HG03064 (cell line): ENCODE results near the gene PAQR9.
A peak's percentile ranks its signal among the peaks of the same experiment; 100 is the strongest.
"Not testable (repeated sequence)": the region's sequence is repeated elsewhere in the genome, so short reads cannot be mapped to it uniquely, and the experiment has no call there.

Experiments
- ATAC-seq: cut with Tn5 transposase; IDR thresholded peaks from one replicate; pipeline ENCODE4 v1.9.1; 2021; ENCODE audit warnings: low read depth; ENCODE audit not compliant: unreplicated experiment

Gene PAQR9, protein sequence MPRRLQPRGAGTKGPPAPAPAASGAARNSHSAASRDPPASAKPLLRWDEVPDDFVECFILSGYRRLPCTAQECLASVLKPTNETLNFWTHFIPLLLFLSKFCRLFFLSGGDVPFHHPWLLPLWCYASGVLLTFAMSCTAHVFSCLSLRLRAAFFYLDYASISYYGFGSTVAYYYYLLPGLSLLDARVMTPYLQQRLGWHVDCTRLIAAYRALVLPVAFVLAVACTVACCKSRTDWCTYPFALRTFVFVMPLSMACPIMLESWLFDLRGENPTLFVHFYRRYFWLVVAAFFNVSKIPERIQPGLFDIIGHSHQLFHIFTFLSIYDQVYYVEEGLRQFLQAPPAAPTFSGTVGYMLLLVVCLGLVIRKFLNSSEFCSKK

DNA sequence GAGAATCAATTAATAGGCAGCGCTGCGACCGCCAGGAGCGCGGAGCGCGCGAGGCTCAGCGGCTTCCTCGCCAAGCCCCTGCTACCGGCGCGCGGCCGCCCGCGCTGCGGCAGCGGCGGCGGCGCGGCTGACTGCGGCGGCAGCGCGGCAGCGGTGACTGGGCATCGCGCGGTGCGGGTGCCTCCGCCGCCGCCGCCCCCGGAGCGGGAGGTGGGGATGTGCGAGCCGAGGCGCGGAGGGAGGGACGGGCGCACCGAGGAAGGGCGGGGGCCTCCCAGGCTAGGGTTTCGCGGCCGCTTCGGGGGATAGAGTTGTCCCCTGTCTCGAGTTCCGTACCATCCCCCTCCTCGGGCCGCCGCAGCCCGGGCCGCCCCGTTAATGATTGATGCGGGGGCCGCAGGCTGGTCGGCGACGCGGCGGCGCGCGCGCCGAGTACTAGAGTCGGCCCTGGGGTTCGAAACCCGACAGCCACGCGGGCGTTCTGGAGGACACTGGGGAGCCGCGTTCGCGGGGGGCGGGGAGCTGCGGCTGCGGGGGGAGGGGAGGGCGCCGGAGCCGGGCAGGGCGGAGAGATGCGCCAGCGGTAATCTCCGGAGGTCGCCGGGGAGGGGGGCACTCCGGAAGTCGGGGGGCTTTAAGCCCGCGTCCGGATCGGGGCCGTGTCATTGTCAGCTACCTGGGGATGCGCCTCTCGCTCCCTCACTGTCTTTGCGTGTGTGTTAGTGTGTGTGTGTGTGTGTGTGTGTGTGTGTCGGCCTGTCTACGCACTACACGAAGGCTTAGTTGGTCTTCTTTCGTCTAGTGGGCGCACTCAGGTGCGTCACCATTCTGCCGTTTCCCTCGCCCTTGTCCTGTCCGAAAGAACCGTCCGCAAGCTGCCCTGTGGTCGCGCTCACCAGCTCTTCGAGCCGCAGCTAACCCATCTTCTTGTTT, at the start of gene PAQR9:
TSS of gene PAQR9 (minus strand) at position 159 of the 933 bp plus-strand sequence. CDS start 338 bp downstream, outside the sequence.
- no peak for ATAC-seq

DNA sequence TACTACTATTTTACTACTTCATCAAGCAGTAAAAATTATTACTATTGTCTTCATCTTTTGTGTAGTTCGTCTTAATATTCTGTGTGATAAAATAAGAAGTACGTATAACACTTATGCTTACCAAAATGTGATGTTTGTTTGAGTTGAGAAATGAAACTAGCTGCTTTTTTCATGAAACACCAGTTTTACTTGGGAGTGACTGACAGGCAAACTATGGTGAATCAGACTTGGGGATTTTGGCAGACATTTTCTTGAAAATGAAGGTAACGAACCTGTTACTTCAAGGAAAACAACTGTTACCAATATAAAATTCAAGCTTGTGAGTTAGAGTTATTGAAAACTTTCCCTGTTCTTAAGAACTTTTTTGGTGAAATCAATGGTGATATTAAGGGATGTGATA, 48.2 kb upstream of the PAQR9 start:
- no peak for ATAC-seq

DNA sequence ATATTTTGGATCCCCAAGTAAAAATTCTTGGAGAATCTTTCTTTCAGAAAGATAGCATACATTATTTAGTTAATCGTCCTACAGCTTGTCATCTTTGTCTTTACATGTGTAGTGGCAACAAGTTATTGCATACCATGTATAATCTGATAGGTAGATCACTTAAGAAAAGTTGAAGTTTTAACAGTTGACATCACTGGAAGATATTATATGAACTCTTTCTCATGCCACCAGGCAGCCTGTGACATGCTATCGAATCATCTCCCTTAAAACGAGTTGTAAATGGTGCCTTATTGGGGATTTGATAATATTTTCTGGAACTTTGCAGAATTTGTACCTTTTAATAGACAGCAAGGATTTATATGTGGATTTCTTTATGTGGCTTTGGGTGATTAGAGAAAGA, 46.5 kb upstream of the PAQR9 start:
- no peak for ATAC-seq

DNA sequence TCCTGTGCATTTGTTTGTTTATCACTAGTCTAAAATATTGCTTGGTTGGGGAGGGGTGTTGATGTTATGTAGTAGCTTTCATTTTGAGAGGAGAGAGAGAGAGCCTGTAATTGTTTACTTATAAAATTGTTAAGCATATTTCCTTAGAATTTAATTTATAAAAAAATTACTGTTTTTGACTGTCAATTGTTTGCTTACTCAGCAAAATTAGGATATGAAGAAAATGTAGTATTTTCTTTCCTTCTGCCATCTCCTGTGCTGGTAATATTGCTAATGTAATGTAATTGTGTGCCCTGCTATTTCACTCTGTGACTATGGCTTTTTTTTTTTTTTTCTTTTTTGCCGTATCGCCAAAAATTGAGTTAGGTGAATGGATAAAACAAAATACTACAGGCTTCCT, 41.3 kb upstream of the PAQR9 start:
- ATAC-seq = no peak

DNA sequence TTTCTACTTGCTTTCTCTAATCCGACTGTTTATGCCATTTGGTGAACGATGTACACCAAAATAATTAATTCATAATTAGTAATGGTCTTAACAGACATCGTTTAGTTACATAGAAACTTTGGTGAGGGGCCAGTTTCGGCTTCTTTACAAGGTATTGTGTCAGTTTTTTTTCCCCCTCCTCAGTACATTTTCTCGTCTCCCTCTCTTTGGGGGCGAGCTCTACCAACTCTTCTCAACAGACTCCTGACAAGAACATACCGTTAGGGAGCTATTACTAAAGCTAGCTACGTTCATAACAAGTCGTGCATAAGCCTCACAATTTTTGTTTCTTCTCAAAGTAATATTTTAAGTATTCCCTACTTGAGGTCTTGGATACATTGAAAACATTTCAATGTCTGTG, 39.3 kb upstream of the PAQR9 start:
- no peak for ATAC-seq

DNA sequence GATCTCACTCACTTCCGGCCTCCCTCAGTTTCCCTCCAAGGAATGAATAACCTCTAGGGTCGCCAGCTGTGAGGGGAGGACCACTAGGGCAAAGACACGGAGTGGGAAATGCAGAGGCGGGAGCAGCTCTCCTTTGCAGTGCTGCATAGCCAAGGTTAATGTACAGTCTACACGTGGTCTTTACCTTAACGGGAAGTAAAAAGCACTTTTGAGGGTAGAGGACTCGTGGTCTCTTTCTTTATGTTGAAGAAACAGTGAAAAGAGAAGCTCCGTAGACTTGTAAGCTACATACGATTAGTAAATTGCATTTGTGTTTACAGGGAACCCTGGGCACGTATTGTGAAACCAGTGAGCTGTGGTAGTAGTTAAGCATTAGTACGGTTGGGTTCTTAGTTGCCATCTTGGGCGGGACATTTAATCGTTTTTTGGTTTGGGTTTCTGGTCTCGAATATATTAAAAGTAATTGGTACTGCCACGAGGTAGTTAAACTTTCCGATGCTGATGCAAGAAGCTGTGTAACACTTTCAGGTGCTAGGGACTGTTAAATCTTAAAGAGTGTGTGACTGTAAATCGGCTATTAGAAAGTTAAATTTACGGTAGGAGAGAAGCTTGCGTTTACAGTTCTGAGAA, 38.7 kb upstream of the PAQR9 start:
- ATAC-seq = peak; percentile 30

DNA sequence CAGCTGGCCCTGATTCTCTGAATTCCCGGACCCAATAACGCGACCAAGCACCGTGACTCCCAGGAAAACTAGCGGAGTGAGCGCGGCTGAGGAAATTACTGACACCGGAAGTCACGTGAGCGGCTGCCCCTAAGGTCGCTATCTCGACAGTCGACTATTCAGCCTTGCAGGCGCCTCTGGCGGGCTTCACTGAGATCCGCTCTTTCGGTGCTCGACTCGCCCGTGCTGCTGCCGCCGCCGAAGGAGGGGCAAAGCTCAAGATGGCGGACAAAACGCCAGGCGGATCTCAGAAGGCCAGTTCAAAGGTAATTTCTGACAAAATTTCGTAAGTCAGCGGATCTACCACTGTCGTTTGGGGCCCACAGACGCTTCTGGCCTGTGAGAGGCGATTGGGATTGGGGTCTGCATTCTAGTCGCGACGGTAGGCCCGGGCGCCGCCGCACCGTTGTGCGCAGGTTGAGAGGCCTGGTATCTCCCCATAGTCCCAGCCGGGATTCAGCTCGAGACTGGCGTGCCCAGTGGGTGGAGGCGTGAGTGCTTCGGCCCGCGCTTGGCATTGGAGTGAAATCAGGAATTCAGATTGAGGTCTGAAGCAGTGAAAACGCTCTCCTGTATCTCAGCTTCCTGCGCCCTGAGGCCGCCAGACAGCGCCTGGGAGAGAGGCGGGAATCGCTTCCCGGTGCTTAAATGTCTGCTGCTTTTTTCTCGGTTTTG, 38.1 kb upstream of the PAQR9 start, which contains the start of gene U2SURP:
TSS of gene U2SURP (plus strand) at position 202 of the 714 bp plus-strand sequence. CDS start at position 261, 59 bp downstream.
- peak; percentile 86 for ATAC-seq

DNA sequence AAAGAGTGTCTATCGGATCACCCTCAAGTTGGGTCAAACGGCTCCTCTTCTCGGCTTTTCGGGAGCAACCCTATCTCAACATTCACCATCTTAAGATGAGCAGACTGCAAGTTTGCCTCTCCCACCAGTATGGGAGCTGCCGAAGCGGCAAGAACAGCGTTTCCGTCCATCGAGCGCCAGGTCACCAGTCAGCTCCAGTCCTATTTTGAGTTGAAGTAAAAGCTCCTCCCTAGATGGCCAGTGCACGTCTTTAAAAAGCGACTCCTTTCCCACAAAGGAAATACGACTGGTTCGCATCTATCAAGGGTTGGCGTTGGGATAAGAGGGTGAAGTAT, 37.5 kb upstream of the PAQR9 start:
- peak; percentile 64 for ATAC-seq

DNA sequence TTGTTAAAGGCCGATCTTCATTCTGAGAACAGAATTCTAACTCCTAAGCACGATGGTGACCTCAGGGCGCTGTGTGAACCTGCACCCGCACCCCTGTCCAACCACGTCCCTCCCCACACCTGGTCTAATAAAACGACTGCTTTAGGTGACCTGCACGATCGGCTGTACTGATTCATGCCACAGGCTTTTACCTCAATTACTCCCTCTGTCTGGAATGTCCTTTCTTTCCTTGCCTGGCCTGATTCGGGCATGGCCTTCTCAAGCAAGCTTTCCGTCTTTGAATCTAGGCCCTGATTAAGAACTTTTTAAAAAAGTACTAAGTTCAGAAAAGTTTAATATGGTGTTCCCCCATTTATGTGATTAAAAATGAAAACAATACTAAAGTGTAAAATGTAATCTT, 37.1 kb upstream of the PAQR9 start:
- no peak for ATAC-seq

DNA sequence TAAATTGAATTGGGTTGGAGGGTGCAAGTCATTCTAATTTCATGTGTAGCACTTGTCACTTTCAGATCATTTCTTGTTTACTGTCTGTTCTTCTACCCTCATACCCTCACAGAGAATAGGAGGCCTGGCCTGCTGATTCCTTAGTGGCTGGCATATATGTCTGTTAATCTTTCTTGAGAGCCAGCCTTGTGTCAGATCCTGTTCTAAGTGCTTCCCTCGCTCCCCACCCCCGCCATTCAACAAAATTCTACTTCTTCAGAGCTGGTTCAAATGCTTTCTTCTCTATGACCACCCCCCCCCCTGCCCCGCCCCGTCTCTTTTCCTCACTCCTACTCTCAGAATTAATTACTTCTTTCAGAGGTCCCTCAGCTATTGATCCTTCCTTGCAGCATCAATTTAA, 36.4 kb upstream of the PAQR9 start:
- no peak for ATAC-seq

DNA sequence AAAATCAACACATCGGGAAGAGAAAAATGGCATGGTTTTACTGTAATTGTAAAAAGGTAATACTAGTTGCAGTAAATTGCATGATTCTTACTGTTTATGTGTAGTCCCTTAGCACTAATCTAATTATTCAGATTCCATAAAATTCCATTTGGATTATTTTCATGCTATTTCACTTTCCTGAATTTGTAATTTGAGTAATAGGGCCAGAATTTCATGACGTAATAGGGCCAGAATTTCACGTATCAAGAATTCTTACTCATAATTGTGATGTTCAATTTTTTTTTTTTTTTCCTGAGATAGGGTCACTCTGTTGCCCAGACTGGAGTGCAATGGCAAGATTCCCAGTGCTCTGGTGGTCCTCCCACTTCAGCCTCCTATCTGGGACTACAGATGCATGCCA, 35.0 kb upstream of the PAQR9 start:
- no peak for ATAC-seq

DNA sequence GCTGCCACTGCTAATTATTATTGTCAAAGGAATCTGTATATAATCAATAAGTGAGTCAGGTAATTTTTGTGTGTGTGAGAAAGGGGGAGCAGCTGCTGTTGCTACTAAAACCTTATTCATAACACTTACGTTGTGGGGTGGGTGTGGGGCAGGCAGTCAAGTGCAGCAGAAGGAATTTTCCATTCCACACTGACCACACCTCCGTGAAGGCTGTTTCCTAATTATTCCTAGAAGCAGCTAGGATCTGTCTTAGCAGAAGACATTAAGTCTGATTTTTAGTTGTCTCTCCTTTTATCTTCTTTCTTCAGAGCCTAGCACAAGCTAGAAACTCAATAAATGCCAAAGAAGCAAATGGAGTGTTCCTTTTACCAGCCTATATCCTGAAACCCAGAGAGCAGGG, 33.9 kb upstream of the PAQR9 start:
- no peak for ATAC-seq

DNA sequence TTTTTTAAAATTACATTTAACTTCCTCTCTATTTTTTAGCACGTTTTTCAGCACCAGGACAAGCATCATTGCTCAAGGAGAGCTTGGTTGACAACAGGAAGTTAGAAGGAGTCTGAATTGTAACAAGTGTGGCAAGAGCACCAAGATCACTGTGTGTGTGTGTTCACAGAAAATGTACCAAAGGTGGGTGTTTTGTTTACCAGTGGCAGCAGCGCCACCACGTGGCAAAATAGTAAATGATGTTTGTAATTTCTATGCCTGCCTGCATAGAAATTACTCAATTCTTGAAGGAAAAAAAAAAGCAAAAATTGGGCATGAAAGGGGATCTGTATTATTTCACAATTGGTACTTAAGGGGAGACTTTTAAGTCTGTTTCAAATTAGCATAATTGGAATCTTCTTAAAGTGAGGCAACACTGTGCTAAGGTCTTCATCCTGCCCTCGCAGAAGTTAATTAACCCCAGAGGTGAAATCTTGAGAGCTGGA, 30.5 kb upstream of the PAQR9 start:
- ATAC-seq = no peak

DNA sequence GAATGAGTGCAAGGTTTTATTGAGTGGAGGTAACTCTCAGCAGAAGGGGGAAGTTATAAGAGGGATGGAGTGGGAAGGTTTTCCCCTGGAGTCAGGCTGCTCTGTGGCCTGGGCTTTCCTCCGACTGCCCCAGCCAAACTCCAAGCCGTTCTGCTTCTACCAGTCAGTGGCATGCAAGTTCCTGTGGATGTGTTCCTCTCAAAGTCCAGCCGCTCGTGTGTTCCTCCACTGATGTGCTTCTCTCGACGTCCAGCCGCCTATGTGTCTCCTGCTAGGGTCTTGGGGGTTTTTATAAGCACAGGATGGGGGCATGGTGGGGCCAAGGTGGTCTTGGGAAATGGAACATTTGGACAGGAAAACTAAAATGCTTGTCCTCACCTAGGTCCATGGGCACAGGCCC, 28.8 kb upstream of the PAQR9 start:
- ATAC-seq = no peak

DNA sequence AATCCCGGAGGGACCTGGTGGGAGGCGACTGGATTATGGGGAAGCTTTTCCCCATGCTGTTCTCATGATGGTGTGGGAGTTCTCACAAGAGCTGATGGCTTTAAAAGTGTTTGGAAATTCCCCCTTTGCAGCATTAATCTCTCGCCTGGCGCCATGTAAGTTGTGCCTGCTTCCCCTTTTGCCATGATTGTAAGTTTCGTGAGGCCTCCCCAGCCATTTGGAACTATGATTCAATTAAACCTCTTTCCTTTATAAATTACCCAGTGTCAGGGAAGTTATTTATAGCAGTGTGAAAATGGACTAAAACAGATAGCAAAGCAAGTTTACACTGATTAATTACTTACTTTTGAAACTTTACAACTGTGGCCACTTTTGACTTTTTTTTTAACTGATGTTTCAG, 27.2 kb upstream of the PAQR9 start:
- no peak for ATAC-seq

DNA sequence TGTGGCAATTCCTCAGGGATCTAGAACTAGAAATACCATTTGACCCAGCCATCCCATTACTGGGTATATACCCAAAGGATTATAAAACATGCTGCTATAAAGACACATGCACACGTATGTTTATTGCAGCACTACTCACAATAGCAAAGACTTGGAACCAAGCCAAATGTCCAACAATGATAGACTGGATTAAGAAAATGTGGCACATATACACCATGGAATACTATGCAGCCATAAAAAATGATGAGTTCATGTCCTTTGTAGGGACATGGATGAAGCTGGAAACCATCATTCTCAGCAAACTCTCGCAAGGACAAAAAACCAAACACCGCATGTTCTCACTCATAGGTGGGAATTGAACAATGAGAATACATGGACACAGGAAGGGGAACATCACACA, 25.4 kb upstream of the PAQR9 start:
- not testable (repeated sequence) for ATAC-seq

DNA sequence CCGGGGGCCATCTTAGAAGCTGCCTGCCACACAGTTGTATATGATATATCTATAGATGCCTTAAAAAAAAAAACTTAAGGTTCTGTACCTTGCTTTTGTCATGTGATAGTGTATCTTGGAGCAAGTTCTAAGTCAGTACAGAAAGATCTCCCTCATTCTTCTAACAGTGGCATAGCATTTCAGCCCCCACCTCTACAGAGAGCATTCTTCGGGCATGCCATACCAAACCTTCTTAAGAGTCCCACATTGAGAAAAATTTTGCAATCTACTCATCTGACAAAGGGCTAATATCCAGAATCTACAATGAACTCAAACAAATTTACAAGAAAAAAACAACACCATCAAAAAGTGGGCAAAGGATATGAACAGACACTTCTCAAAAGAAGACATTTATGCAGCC, 24.7 kb upstream of the PAQR9 start:
- not testable (repeated sequence) for ATAC-seq

DNA sequence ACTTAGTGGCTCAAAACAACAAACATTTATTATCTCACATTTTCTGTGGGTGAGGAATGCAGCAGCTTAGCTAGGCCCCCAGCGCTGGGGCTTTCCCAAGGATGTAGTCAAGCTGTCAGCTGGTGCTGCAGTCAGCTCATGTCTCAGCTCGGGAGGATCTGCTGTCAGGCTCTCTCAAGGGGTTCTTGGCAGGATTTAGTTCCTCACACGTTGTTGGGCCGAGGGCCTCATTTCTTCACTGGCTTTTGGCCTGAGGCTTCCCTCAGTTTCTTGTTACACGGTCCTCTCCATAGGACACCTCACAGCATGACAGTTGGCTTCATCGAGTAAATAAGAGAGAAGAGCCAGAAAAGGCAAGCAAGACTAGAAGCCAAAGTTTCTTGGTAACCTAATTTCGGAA, 24.2 kb upstream of the PAQR9 start:
- ATAC-seq = peak; percentile 79

DNA sequence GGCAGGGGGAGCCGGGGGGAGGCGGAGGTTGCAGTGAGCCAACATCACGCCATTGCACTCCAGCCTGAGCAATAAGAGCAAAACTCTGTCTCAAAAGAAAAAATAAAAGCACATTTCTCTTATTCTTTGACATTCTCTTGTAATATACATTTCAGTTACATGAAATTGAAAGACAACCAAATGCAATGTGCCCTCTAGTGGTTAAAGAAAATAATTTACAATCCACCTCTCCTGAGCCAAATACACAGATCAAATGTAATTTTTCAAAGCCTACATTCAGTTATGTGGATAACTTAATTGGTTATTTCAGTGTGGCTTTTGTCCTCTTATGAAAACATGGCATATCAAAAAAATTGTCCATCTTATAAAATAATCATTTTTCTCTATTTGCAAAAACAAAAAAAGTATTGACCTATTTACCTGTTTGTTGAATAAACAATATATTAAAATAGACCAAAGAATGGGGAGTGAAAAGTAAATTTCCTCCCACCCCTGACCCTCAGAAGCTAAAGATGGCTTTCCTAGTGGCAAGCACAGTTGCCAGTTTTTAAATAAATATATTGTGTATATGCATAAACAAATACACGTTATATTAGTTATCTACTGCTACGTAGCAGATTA, 23.7 kb upstream of the PAQR9 start:
- no peak for ATAC-seq

DNA sequence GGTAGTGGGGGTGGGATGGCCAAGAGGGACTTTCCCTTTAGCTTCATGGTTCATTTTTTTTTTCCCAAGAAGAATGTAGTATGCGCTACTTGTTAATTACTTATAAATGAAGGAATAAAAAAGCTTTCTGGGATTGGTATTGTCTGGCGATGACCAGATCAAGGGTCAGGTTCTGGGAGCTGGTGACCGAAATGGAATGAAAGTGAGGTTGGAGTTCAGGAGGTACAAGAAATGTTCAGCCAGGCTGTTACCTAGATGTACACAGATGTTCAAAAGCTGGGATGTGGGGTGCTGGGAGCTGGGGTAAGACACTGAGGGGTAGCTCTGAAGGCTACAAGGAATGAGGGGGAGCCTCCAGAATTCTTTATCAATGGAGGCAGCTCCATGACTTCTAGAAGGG, 20.8 kb upstream of the PAQR9 start:
- no peak for ATAC-seq
